CD4-positive, alpha-beta T cell treated with Interferon alpha-2 for 1 hour (primary cell): ENCODE results near the gene DAP.
"Not testable (repeated sequence)": the region's sequence is repeated elsewhere in the genome, so short reads cannot be mapped to it uniquely, and the experiment has no call there.

ENCODE experiments used
- DNase-seq, 2 donors: peaks; one replicate each; pipeline ENCODE4 v3.0.0-alpha.2; 2020 to 2022

DAP gene

DNA sequence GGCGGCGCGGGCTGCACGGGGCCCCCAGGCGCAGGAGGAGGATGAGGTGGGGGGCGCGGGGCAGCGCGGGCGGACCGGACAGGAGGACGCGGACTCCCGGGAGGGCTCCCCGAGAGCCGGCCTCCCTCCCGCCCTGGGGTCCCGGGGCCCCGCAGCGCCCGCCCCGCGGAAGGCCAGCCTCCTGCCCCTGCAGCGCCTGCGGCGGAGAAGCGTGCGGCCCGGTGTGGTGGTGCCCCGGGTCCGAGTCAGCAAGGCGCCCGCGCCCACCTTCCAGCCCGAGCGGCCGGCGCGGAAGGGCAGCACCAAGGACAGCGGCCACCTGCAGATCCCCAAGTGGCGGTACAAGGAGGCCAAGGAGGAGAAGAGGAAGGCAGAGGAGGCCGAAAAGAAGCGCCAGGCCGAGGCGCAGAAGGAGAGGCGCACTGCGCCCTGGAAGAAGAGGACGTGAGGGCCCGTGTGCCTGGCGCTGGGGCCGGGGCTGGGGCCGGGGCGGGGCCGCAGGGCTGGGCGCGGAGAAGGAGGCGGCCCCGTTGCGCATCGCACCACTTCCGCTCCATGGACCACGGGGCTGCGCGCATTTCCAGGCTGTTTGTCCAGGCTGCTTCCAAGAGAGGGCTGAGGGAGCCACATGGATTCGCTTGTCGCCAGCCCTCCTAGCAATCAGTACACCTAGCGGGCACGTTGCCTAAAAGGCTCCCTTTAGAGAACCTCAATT lies 111.2 kb downstream of the DAP start:
- DNase-seq, result no peak

- DNase-seq, result no peak
These were observed 112.0 kb downstream of the DAP start for GRCh38 chr5:10648806-10649665.

- DNase-seq, result no peak
These were observed 113.4 kb downstream of the DAP start for GRCh38 chr5:10647640-10648039.

DNA sequence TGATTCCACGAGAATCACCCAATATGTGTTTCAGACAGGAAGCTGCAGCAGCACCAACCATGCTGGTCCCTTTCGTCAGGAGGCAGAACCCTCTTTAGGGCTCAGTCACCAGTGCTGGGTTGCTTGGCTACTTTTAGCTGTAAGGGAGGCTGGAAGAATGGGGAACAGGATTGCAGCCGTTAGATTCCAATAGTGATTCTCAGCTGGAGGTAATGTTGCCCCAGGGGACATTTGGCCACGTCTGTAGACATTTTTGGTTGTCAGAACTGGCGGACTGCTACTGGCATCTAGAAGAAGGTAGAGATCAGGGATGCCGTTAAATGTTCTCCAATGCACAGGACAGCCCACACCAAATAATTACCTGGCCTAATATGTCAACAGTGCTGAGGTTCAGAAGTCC lies 115.4 kb downstream of the DAP start:
- DNase-seq, result no peak

DNA sequence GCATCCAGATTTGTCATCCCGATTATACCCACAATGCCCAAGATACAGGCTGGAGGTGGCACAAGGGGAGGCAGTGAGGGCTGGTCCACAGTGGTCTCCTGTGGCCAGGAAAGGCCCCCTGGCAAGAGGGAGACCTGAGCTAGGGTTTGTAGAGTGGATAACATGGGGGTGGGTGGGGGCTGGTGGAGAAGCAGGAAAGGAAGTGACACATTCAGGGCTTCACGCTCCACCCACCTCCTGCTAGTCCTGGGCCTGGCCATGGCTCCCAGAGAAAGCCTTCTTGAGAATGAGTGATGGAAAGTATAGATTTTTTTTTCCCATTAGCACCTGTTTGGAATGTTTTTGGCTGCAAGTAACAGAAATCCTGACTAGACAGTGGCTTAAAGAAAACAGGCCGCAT lies 115.9 kb downstream of the DAP start:
- no peak for DNase-seq

DNA sequence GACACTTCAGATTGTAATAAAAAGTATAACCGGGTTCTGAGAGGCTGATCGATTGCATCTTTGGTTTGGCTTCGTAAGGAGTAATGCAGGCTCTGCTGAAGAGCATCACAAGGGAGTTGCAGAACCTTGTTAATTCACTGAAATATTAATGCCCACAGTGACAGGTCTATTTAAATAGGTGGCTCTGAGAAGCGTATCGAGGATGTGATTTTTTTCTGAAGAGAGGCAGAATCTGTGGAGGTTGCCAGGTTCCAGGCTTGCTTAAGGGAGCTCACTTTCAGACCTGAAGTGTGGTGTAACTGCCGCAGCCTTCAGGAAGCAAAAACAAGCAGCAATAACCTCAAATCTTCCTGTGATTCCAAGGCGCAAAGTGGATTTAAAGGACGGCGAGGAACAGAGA lies 116.8 kb downstream of the DAP start:
- DNase-seq, result no peak

GRCh38 chr5:10642367-10642766 lies 118.7 kb downstream of the DAP start:
- DNase-seq, result no peak

GRCh38 chr5:10639846-10640368 lies 121.1 kb downstream of the DAP start:
- DNase-seq, result no peak

GRCh38 chr5:10638723-10639122 lies 122.3 kb downstream of the DAP start:
- DNase-seq, result not testable (repeated sequence)

- no peak for DNase-seq
These were observed 123.1 kb downstream of the DAP start for GRCh38 chr5:10637944-10638343.

GRCh38 chr5:10636363-10637142 lies 124.5 kb downstream of the DAP start:
- no peak for DNase-seq

GRCh38 chr5:10635867-10636350 lies 125.1 kb downstream of the DAP start:
- DNase-seq, result no peak

- peak; percentile 48 to 68 for DNase-seq
These were observed 125.7 kb downstream of the DAP start for GRCh38 chr5:10635257-10635866.

- DNase-seq, result no peak
These were observed 126.5 kb downstream of the DAP start for GRCh38 chr5:10634562-10634961.

DNA sequence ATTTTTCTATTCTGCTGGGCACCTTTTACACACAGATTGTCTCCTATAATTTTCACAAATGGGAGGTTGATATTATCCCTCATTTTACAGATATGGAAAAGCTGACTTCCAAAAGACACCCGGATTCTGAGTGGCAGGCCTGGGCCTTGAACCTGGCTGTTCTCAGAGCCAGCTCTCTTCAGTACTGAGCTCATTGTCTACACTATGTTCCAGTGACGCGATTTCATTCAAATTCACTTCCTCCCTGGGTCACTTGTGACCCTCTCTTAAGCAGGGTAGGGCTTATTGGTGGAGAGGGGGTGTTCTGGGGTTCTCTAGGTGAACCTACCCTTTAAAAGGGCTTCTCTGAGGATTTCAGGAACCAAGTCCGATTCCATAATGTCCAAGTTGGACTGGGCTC lies 127.0 kb downstream of the DAP start:
- DNase-seq, result peak in 1 of 2 donors; percentile 20

DNA sequence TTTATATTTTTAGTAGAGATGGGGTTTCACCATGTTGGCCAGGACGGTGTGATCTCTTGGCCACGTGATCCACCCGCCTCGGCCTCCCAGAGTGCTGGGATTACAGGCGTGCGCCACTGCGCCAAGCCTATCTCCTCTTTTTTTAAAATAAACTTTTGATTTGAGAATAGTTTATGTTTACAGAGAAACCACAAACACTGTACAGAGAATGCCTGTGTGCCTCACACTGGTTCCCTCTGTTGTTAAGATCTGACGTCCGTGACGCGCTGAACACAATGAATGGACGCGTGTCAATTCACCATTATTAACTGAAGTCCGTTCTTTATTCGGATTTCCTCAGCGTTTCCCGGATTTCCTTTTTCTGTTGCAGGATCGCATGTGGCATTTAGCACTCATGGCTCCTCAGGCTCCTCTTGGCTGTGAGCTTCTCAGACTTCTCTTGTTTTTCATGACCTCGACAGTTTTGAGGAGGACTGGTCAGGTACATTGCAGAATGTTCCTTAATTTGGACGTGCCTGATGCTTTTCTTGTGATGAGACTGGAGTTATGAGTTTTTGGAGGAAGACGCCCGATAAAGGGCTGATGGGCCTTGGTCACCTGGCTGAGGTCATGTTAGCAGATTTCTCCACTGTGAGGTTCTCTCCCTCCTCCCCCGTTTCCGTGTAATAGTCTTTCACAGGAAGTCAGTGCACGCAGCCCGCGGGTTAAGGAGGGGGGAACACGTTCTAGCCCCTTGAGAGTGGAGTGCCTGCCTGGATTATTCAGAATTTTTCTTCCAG lies 127.6 kb downstream of the DAP start:
- DNase-seq, result peak; percentile 41 to 58

- peak; percentile 34 to 69 for DNase-seq
These were observed 128.8 kb downstream of the DAP start for GRCh38 chr5:10632110-10632761.

- DNase-seq, result no peak
These were observed 129.6 kb downstream of the DAP start for GRCh38 chr5:10631316-10631996.

- DNase-seq, result not testable (repeated sequence)
These were observed 130.3 kb downstream of the DAP start for GRCh38 chr5:10630744-10631143.

DNA sequence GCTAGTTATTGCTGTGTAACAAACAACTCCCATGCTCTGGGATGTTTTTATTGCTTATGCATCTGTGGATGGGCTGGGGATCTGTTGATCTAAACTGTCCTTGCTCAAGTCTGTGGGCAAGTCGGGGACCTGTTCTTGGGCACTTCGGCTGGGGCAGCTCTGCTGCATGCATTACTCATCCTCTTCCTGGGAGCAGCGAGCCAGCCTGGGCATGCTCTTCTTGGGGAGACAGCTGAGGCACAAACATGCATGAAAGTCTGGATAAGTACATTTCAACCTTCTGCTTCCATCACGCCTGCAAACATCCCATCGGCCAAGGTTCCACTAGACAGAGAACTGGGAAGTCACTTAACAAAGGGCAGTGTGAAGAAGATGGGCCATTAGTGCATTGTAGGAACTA lies 130.9 kb downstream of the DAP start:
- DNase-seq, result no peak

- DNase-seq, result no peak
These were observed 131.4 kb downstream of the DAP start for GRCh38 chr5:10629682-10630081.
